GM12892 (cell line): ENCODE results near the gene GOSR1.

Source experiments
- POLR2A ChIP-seq: IDR thresholded peaks from 2 replicates; pipeline ENCODE4 v1.6.1; 2011; ENCODE audit warnings: low read depth, low read length, control low read depth
- POLR2AphosphoS5 ChIP-seq: IDR thresholded peaks from 2 replicates; pipeline ENCODE4 v1.6.1; 2011; ENCODE audit warnings: low read depth, low read length, control low read depth
- TAF1 ChIP-seq: IDR thresholded peaks from 2 replicates; pipeline ENCODE4 v1.6.1; 2011; ENCODE audit warnings: low read depth, mild to moderate bottlenecking, control low read depth, low read length, borderline replicate concordance

- no peak for TF ChIP-seq POLR2AphosphoS5
- no peak for TF ChIP-seq POLR2A
- no peak for TF ChIP-seq TAF1
These were observed 90.3 kb downstream of the GOSR1 start for GRCh38 chr17:30567231-30568116.
